GM18861 (cell line): ENCODE data around the gene F2RL2.

Source experiments
- ATAC-seq: cut with Tn5 transposase; IDR thresholded peaks from one replicate; pipeline ENCODE4 v1.9.1; 2021; ENCODE audit not compliant: unreplicated experiment

F2RL2 gene

GRCh38 chr5:76622973-76623596 is at the start of gene F2RL2:
Gene F2RL2 (minus strand): TSS chr5:76623403. CDS start chr5:76623230, 173 bp downstream.
- ATAC-seq: no peak

- ATAC-seq: no peak
Observed at GRCh38 chr5:76672242-76672641, 49.0 kb upstream of the F2RL2 start.

GRCh38 chr5:76670508-76670907 is 47.3 kb upstream of the F2RL2 start:
- ATAC-seq: no peak

- ATAC-seq: no peak
Observed at GRCh38 chr5:76669245-76669644, 46.0 kb upstream of the F2RL2 start.

- ATAC-seq: no peak
Observed at GRCh38 chr5:76667495-76667894, 44.3 kb upstream of the F2RL2 start.

GRCh38 chr5:76664079-76664478 is 40.9 kb upstream of the F2RL2 start:
- ATAC-seq: no peak

- ATAC-seq: no peak
Observed at GRCh38 chr5:76663573-76663972, 40.4 kb upstream of the F2RL2 start.

- no peak for ATAC-seq
Observed at GRCh38 chr5:76662521-76662920, 39.3 kb upstream of the F2RL2 start.

GRCh38 chr5:76660360-76660759 is 37.2 kb upstream of the F2RL2 start:
- no peak for ATAC-seq

- no peak for ATAC-seq
Observed at GRCh38 chr5:76657683-76658311, 34.6 kb upstream of the F2RL2 start.

GRCh38 chr5:76657091-76657490 is 33.9 kb upstream of the F2RL2 start:
- no peak for ATAC-seq

GRCh38 chr5:76652809-76653414 is 29.7 kb upstream of the F2RL2 start:
- ATAC-seq: no peak

GRCh38 chr5:76649140-76649539 is 25.9 kb upstream of the F2RL2 start:
- ATAC-seq: no peak

- no peak for ATAC-seq
Observed at GRCh38 chr5:76643371-76643770, 20.2 kb upstream of the F2RL2 start.

- no peak for ATAC-seq
Observed at GRCh38 chr5:76642390-76643040, 19.3 kb upstream of the F2RL2 start.

GRCh38 chr5:76641514-76642120 is 18.4 kb upstream of the F2RL2 start:
- no peak for ATAC-seq

GRCh38 chr5:76638479-76638878 is 15.3 kb upstream of the F2RL2 start:
- ATAC-seq: no peak

- ATAC-seq: no peak
Observed at GRCh38 chr5:76637490-76637889, 14.3 kb upstream of the F2RL2 start.

GRCh38 chr5:76634661-76635060 is 11.5 kb upstream of the F2RL2 start:
- no peak for ATAC-seq

- ATAC-seq: no peak
Observed at GRCh38 chr5:76626738-76627137, 3.5 kb upstream of the F2RL2 start.

- ATAC-seq: no peak
Observed at GRCh38 chr5:76625087-76625815, 2.0 kb upstream of the F2RL2 start.
